GM19455 (cell line): ENCODE data around the gene PLA2G10.
"Not testable (repeated sequence)": the region's sequence is repeated elsewhere in the genome, so short reads cannot be mapped to it uniquely, and the experiment has no call there.

Experiments
- ATAC-seq: cut with Tn5 transposase; IDR thresholded peaks from one replicate; pipeline ENCODE4 v1.9.1; 2021; ENCODE audit not compliant: unreplicated experiment

PLA2G10 gene

GRCh38 chr16:14694129-14694528 lies at the start of gene PLA2G10:
Gene PLA2G10, minus strand, starts transcription at chr16:14694308. Its CDS starts 79 bp downstream, at chr16:14694229.
- not testable (repeated sequence) for ATAC-seq

DNA sequence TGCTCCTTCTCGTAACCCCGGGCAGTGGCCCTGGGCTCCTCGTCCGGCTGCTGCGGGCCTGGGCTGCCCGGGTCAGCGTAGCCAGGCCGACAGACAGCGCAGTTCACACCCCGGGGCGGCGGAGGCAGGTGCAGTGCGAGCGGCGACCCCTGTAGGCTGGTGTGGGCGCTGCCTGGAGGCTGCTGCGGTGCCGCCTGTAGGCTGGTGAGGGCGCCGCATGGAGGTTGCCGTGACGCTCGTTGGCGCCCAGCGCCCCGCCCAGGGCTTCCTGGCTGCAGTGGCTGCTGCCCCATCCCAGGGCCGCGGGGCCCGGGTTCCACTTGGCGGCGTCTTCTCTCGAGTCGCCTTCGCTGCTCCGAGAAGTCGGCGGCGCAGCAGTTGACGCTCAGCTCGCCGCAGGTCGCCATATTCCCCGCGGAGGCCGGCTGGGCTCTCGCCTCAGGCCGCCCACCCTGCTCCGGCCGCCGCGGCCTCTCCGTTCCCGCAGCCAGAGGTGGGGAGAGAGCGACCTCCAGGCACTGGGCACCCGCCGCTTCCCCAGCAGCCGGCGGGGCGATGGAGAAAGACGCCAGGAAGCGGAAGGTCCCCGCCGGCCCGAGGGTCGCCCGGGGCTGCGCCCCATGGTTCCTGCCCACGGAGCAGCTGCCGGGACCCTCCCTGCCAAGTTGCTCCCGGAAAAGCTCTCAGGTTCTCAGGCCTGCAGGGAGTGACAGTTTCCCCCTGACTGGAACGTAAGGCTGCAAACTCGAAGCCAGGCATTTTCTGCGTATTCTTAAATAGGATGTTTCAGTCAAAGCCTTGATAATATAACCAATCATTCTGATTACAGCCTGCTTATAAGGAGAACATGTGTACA lies 48.4 kb upstream of the PLA2G10 start, which contains the start of gene NPIPA2:
TSS of gene NPIPA2 (plus strand) at position 261 of the 856 bp plus-strand sequence. CDS start 5,533 bp downstream, outside the sequence.
- peak; percentile 94 for ATAC-seq

DNA sequence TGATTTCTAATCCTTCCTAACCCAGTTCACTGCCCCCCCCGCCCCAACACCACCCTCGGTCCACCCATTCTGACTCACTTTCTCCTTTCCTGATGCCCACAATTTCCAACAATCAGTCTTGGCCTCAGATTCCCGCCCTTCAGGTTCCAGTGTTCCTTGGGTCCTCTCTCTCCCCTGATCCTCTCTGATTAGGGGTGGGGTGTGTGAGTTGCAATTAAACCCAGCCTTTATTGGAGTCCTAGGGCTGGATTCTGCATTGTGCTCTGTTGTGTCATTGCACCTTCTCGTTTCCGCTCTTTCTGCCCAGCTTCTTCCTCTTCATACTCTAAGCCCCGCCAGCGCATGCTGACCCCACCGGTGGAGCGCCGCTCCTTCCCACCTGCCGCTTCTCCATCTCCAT lies 47.7 kb upstream of the PLA2G10 start:
- not testable (repeated sequence) for ATAC-seq

DNA sequence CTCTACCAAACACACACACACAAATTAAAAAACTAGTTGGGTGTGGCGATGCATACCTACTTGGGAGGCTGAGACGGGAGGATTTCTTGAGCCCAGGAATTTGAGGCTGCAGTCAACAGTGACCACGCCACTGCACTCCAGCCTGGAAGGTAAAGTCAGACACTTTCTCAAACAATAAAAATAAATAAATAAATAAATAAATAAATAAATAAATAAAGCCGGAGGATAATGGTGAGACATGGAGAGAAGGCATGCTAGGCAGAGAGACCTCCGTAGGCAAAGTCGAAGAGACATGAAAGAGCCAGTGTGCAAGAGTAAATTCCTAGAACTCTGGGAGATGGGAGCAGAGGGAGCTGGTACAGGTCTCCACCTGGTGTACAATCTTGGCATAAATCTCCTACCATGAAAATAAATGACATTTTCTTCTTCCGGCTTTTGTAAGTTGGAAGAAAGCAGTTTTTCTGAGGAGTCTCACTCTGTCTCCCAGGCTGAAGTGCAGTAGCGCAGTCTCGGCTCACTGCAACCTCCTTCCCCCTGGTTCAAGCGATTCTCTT lies 46.8 kb upstream of the PLA2G10 start:
- not testable (repeated sequence) for ATAC-seq

GRCh38 chr16:14733233-14733632 lies 39.1 kb upstream of the PLA2G10 start:
- not testable (repeated sequence) for ATAC-seq

DNA sequence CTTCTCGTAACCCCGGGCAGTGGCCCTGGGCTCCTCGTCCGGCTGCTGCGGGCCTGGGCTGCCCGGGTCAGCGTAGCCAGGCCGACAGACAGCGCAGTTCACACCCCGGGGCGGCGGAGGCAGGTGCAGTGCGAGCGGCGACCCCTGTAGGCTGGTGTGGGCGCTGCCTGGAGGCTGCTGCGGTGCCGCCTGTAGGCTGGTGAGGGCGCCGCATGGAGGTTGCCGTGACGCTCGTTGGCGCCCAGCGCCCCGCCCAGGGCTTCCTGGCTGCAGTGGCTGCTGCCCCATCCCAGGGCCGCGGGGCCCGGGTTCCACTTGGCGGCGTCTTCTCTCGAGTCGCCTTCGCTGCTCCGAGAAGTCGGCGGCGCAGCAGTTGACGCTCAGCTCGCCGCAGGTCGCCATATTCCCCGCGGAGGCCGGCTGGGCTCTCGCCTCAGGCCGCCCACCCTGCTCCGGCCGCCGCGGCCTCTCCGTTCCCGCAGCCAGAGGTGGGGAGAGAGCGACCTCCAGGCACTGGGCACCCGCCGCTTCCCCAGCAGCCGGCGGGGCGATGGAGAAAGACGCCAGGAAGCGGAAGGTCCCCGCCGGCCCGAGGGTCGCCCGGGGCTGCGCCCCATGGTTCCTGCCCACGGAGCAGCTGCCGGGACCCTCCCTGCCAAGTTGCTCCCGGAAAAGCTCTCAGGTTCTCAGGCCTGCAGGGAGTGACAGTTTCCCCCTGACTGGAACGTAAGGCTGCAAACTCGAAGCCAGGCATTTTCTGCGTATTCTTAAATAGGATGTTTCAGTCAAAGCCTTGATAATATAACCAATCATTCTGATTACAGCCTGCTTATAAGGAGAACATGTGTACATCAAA lies 9.3 kb upstream of the PLA2G10 start, which contains the start of gene NPIPA3:
TSS of gene NPIPA3 (plus strand) at position 256 of the 856 bp plus-strand sequence. CDS start 5,533 bp downstream, outside the sequence.
- peak; percentile 97 for ATAC-seq

- not testable (repeated sequence) for ATAC-seq
Measured at GRCh38 chr16:14702672-14703071, 8.6 kb upstream of the PLA2G10 start.

DNA sequence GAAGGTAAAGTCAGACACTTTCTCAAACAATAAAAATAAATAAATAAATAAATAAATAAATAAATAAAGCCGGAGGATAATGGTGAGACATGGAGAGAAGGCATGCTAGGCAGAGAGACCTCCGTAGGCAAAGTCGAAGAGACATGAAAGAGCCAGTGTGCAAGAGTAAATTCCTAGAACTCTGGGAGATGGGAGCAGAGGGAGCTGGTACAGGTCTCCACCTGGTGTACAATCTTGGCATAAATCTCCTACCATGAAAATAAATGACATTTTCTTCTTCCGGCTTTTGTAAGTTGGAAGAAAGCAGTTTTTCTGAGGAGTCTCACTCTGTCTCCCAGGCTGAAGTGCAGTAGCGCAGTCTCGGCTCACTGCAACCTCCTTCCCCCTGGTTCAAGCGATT lies 7.8 kb upstream of the PLA2G10 start:
- ATAC-seq = not testable (repeated sequence)

- ATAC-seq = not testable (repeated sequence)
Measured at GRCh38 chr16:14685870-14686793, 8.0 kb downstream of the PLA2G10 start.

- ATAC-seq = no peak
Measured at GRCh38 chr16:14682121-14682520, 12.0 kb downstream of the PLA2G10 start.

- no peak for ATAC-seq
Measured at GRCh38 chr16:14681115-14681514, 13.0 kb downstream of the PLA2G10 start.

DNA sequence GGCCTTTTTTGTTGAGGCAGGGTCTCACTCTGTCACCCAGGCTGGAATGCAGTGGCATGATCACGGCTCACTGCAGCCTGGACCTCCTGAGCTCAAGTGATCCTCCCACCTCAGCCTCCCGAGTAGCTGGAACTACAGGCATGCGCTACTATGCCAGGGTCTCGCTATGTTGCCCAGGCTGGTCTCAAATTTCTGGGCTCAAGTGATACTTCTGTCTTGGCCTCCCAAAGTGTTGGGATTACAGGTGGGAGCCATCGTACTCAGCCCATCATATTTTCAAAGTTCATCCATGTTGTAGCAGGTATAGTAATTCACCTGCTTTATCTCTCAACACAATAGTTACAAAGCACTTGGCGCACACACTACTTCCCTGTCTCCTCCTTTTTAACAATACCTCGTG lies 13.7 kb downstream of the PLA2G10 start:
- not testable (repeated sequence) for ATAC-seq

- ATAC-seq = no peak
Measured at GRCh38 chr16:14678748-14679497, 15.2 kb downstream of the PLA2G10 start.

- ATAC-seq = no peak
Measured at GRCh38 chr16:14677627-14678026, 16.5 kb downstream of the PLA2G10 start.

DNA sequence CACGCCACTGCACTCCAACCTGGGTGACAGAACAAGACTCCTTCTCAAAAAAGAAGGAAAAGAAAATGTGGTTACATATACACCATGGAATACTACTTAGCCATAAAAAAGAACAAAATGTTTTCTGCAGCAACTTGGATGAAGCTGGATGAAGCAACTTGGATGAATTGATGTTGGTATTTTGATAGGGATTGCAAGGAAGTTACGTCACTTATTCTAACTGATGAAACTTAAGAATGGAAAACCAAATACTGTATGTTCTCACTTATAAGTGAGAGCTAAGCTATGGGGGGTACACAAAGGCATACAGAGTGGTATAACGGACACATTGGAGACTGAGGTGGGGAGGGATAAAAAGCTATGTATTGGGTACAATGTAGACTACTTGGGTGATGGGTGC lies 17.5 kb downstream of the PLA2G10 start:
- no peak for ATAC-seq

- ATAC-seq = peak; percentile 65
Measured at GRCh38 chr16:14672403-14672971, 21.6 kb downstream of the PLA2G10 start.

DNA sequence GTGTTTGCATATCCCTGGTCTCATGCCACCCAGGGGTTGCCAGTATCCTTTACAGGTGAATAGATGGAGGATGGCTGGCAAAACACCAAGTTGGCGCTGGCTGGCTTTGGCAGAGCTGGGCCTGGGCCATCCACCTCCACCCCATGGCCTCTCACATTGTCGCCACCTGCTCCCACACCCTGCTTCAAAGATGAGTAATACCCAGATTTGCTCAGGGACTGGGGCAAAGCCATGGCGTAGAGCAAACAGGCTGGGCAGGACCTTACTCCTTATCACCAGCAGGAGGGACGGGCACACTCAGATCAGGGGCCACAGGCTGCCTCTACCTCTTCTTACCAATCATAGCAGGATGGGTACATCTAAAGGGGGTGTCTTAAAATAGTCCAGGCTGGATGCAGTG lies 24.3 kb downstream of the PLA2G10 start:
- ATAC-seq = no peak

DNA sequence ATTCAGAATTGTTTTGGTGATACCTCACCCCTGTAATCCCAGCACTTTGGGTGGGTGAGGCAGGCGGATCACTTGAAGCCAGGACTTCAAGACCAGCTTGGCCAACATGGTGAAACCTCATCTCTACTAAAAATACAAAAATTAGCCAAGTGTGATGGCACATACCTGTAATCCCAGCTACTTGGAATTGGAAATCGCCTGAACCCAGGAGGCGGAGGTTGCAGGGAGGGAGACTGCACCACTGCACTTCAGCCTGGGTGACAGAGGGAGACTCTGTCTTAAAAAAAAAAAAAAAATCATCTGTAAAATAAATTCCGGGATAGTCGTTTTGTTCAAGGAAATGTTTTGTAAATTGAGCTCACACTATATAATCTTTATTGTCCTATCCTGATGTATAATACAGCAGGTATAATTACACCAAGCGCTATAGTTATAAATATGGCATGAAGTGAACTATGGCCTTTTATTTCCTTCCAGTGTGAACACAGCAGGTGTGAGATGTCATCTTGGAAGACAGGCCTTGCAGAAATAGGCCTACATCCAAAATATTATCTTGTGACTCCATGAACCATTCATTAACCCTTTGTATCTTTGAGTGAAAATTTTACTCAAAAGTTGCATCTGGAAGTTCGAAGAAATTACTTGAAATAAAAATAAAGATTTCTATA lies 25.4 kb downstream of the PLA2G10 start:
- no peak for ATAC-seq
